PFSK-1 (cell line): Measurements from ENCODE around the gene ADRB2.

Experiments used
- FOXP2 ChIP-seq: optimal IDR thresholded peaks from 2 replicates; pipeline ENCODE3; 2011; ENCODE audit warnings: borderline replicate concordance, control low read depth, inconsistent platforms; ENCODE audit not compliant: insufficient read depth; ENCODE audit errors: extremely low read length, extremely low read depth
- POLR2AphosphoS5 ChIP-seq: IDR thresholded peaks from 2 replicates; pipeline ENCODE4 v1.6.1; 2012; ENCODE audit warnings: low read depth, mild to moderate bottlenecking, control low read depth, low read length, moderate library complexity
- SIN3A ChIP-seq: IDR thresholded peaks from 2 replicates; pipeline ENCODE4 v1.6.1; 2012; ENCODE audit warnings: mild to moderate bottlenecking, low read length, moderate library complexity, borderline replicate concordance; ENCODE audit not compliant: insufficient read depth
- TAF1 ChIP-seq: IDR thresholded peaks from 2 replicates; pipeline ENCODE4 v1.6.1; 2012; ENCODE audit warnings: low read length, control low read depth, borderline replicate concordance; ENCODE audit not compliant: insufficient read depth
- TF ChIP-seq, protein P1 (sequence below), 2 experiments: IDR thresholded peaks; 2 replicates each; pipeline versions ENCODE4 v1.6.1 to v1.8.0; 2011 to 2012; ENCODE audit warnings: low read depth in 2 of 2, low read length in 2 of 2, control low read depth in 1 of 2, inconsistent platforms in 1 of 2, mild to moderate bottlenecking in 1 of 2, moderate library complexity in 1 of 2; ENCODE audit not compliant: insufficient read depth in 1 of 2

Gene ADRB2

DNA sequence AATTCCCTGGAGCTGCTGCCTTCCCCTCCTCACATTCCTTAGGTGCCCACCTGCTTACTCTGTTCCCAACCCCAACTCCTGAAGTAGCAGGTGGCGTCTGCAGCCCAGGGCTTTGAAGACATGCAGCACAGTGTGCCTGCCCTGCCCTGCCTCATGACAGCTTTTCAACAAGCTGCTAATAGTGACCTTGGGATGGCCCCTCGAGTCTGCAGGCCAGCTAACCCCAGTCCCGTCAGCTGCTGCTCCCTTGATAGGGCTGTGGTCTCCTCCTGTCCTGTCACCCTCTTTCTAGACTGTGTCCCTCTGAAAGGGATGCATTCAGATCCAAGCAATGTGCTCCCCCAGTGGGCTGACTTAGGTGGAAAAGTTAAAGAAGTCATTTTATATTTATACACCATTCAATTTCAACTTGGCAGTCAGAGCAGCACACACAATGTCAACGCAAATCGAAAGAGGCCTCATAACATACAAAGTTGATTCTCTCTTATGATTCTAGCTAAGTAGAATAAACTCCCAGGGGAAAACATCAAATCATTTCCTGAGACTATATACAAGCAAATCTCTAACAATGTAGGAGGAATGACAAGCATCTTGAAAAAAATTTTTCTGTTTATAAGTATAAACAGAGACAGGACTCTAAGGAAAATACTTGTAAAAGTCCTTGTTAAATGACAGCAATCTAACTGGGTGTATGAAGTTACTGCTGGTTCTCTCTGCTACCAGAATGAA is 37.9 kb downstream of the ADRB2 start:
- TF ChIP-seq FOXP2 (no peak), SIN3A (no peak), POLR2AphosphoS5 (no peak), TAF1 (no peak)
- TF ChIP-seq, protein P1, sequence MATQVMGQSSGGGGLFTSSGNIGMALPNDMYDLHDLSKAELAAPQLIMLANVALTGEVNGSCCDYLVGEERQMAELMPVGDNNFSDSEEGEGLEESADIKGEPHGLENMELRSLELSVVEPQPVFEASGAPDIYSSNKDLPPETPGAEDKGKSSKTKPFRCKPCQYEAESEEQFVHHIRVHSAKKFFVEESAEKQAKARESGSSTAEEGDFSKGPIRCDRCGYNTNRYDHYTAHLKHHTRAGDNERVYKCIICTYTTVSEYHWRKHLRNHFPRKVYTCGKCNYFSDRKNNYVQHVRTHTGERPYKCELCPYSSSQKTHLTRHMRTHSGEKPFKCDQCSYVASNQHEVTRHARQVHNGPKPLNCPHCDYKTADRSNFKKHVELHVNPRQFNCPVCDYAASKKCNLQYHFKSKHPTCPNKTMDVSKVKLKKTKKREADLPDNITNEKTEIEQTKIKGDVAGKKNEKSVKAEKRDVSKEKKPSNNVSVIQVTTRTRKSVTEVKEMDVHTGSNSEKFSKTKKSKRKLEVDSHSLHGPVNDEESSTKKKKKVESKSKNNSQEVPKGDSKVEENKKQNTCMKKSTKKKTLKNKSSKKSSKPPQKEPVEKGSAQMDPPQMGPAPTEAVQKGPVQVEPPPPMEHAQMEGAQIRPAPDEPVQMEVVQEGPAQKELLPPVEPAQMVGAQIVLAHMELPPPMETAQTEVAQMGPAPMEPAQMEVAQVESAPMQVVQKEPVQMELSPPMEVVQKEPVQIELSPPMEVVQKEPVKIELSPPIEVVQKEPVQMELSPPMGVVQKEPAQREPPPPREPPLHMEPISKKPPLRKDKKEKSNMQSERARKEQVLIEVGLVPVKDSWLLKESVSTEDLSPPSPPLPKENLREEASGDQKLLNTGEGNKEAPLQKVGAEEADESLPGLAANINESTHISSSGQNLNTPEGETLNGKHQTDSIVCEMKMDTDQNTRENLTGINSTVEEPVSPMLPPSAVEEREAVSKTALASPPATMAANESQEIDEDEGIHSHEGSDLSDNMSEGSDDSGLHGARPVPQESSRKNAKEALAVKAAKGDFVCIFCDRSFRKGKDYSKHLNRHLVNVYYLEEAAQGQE (IDR thresholded peaks at IDR 0.05; ENCODE audit: insufficient read depth in 1 of 2, low read depth in 2 of 2, low read length in 2 of 2): no peak

DNA sequence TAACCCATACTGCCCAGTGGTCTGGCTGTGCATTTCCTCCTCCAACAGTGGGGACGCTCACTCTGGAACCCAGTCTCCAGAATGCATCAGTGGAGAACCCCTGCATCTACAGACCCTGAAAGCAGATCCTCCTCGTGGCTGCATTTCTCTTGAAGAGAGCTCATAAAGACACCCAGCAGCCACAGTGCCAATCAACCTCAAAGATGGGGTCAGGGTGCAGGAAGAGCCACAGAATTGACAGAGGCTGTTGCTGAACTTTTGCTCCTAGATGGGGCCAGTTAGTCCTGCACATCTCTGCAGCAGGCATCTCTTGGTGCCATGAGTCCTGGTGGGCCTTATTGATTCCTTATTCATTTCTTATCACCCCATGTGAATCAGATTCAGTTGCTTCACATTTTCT is 39.6 kb downstream of the ADRB2 start:
- TF ChIP-seq, protein P1 (IDR thresholded peaks at IDR 0.05; ENCODE audit: insufficient read depth in 1 of 2, low read depth in 2 of 2, low read length in 2 of 2): no peak
- TF ChIP-seq TAF1 (no peak), FOXP2 (no peak), SIN3A (no peak), POLR2AphosphoS5 (no peak)

DNA sequence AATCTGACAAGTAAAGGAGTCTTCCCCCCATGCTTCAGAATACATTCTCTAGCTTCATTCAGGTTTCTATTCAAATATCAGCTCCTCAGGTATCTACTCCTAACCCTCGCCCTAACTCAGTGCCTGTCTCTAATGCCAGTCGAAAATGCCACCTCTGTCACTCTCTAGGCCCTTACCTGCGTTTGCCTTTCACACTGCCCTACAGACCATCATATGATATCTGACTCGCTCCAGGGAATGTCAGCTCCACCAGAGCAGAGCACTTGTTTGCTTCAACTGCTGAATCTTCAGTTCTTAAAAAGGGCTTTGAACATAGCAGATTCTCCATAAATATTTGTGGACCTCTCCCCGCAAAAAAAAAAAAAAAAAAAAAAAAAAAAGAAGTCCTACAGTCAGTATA is 46.7 kb downstream of the ADRB2 start:
- TF ChIP-seq FOXP2: no peak
- TF ChIP-seq, protein P1 (IDR thresholded peaks at IDR 0.05; ENCODE audit: insufficient read depth in 1 of 2, low read depth in 2 of 2, low read length in 2 of 2): no peak
- TF ChIP-seq POLR2AphosphoS5: no peak
- no peak for TF ChIP-seq TAF1
- TF ChIP-seq SIN3A: no peak

DNA sequence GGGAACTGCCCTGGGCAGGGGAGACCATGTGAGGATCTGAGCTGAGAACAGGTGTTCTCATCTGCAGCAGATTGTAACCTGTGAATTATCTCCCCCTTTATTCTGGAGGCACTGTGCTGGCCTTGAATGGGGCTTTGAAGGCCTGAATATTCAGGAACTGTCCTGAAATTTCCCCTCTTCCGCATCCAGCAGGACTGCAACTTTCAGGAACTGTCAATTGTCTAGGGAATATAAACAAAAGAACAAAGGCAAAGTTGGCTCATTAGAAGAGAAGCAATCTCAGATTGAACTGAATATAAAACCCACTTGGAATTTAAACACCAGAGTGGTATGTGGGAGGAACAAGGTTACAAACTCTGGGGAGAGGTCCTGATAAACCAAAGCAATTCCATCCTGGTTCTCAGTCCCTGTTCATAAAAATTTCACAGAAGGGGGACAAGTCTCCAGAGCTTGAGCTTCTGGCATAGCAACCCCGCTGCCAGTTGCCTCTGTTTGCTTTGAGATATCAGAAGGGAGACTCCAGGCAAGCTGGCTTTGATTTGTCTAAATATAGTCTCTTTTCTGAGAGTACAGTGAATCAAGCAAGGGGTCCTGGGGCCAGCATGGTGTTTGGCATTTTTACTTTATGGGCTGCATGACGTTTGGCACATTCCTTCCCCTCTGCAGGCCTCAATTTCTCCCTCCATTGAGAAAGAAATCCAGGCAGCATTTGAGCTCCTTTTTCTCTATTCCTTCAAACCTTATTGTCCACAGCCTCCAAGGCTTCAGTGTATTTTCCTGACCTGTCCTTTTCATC is 47.5 kb downstream of the ADRB2 start:
- TF ChIP-seq TAF1: no peak
- TF ChIP-seq POLR2AphosphoS5: no peak
- TF ChIP-seq SIN3A: no peak
- no peak for TF ChIP-seq FOXP2
- TF ChIP-seq, protein P1 (IDR thresholded peaks at IDR 0.05; ENCODE audit: insufficient read depth in 1 of 2, low read depth in 2 of 2, low read length in 2 of 2): no peak
